ENCODE data around the gene CASP7. TPM values are rescaled to one million over a fixed set of nuclear protein-coding genes. Genes with fewer than 3 reads are reported as not detected.

The CASP7 gene
- total RNA-seq, 1 experiment from 2014 or later: 4.7 TPM

DNA sequence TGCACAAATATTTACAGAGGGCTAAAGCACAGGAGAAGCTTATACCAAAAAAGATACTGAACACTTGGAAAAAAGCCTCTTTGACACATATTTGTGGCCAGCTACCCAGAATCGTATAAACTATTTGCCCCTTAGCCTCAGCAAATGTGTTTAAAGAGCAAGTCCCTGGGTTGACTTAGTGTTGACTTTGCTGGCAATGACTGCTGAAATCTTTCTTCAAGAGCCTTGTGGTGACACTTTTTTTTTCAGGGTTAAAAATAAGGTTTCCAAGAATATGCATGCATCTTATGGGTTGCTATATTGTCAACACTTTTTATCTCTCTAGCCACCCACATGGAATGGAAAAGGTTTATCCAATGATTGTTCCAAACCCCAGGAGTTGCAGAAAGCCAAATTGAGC lies 56.9 kb downstream of the CASP7 start:
- no peak overlapping the region for H3K23ac ChIP-seq (ENCODE audit: insufficient read length, low read depth, low read length)
- H2BK12ac ChIP-seq (ENCODE audit: insufficient read length, low read depth, low read length): no peak overlapping the region
- no peak overlapping the region for H3K27ac Mint-ChIP-seq
- no peak overlapping the region for H4K8ac ChIP-seq (replicated peaks; ENCODE audit: insufficient read length, low read depth, low read length)
- H4K91ac ChIP-seq (ENCODE audit: insufficient read length, low read depth, low read length): no peak overlapping the region
- H3K18ac ChIP-seq (ENCODE audit: insufficient read length, low read depth, low read length): no peak overlapping the region
- no peaks in the 10 kb centered on the region for H3K9me3 ChIP-seq (ENCODE audit: control insufficient read depth, low read depth, low read length)
- no peak overlapping the region for H3K27ac ChIP-seq (ENCODE audit: insufficient read length, low read depth, low read length)
- no peak overlapping the region for H2BK120ac ChIP-seq (ENCODE audit: low read depth, low read length, poor library complexity, severe bottlenecking)
- peaks cover 2% of the 10 kb centered on the region for H3K27me3 Mint-ChIP-seq (ENCODE audit: low read depth)
- TF ChIP-seq, protein P1, sequence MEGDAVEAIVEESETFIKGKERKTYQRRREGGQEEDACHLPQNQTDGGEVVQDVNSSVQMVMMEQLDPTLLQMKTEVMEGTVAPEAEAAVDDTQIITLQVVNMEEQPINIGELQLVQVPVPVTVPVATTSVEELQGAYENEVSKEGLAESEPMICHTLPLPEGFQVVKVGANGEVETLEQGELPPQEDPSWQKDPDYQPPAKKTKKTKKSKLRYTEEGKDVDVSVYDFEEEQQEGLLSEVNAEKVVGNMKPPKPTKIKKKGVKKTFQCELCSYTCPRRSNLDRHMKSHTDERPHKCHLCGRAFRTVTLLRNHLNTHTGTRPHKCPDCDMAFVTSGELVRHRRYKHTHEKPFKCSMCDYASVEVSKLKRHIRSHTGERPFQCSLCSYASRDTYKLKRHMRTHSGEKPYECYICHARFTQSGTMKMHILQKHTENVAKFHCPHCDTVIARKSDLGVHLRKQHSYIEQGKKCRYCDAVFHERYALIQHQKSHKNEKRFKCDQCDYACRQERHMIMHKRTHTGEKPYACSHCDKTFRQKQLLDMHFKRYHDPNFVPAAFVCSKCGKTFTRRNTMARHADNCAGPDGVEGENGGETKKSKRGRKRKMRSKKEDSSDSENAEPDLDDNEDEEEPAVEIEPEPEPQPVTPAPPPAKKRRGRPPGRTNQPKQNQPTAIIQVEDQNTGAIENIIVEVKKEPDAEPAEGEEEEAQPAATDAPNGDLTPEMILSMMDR (conservative IDR thresholded peaks at IDR 0.05): no peak
- H2BK5ac ChIP-seq (ENCODE audit: insufficient read length, low read length): no peak overlapping the region
- no peak overlapping the region for H3K4me3 Mint-ChIP-seq
- H3K4me1 Mint-ChIP-seq: peaks cover 11 to 12% of the 10 kb centered on the region in 2 experiments
- H4K20me1 ChIP-seq (ENCODE audit: control insufficient read depth, insufficient read depth, insufficient read length): no peaks in the 10 kb centered on the region
- H3K56ac ChIP-seq (ENCODE audit: insufficient read length, low read depth, low read length): no peak overlapping the region
- no peak overlapping the region for H3K9ac ChIP-seq (ENCODE audit: extremely low read depth, insufficient read length, low read length)
- no peak overlapping the region for H3K4me2 ChIP-seq (ENCODE audit: insufficient read depth, insufficient read length, low read length)
- H3K14ac ChIP-seq (ENCODE audit: insufficient read depth, low read length): no peak overlapping the region
- H3K79me2 ChIP-seq (ENCODE audit: insufficient read depth, low read length): no peaks in the 10 kb centered on the region
- no peak for DNase-seq
- H3T11ph ChIP-seq (ENCODE audit: low read length): no peak overlapping the region
- H3K27me3 ChIP-seq (ENCODE audit: insufficient read depth, low read length): no peaks in the 10 kb centered on the region
- no peaks in the 10 kb centered on the region for H3K79me1 ChIP-seq (ENCODE audit: insufficient read depth, low read depth, low read length, poor library complexity, severe bottlenecking)
- no peak overlapping the region for H3K4ac ChIP-seq (ENCODE audit: low read depth, low read length)
- H2AK5ac ChIP-seq (ENCODE audit: insufficient read length, low read length): no peak overlapping the region
- peaks cover 4% of the 10 kb centered on the region; the same call in 1 of the 2 replicates for H3K4me1 ChIP-seq (ENCODE audit: insufficient read depth, low read length)
- WGBS (ENCODE audit: extremely low coverage, insufficient read length, low lambda C conversion rate): no CpG with 5 or more reads among the region's 1 CpG
- H2BK20ac ChIP-seq (ENCODE audit: low read depth, low read length, poor library complexity, severe bottlenecking): no peak overlapping the region
- H4K5ac ChIP-seq (ENCODE audit: insufficient read length, low read depth, low read length): no peak overlapping the region
- no peaks in the 10 kb centered on the region for H3K9me3 Mint-ChIP-seq
- no peak overlapping the region for H2AFZ ChIP-seq (ENCODE audit: low read length)
- no peak overlapping the region for H2BK15ac ChIP-seq (ENCODE audit: low read depth, low read length)
- H3K36me3 Mint-ChIP-seq (ENCODE audit: insufficient read depth in 1 of 3, low read depth in 3 of 3): no peaks in the 10 kb centered on the region; a peak in 1 of 7 replicates
- no peaks in the 10 kb centered on the region for H3K23me2 ChIP-seq (ENCODE audit: insufficient read length, low read depth, low read length, poor library complexity, severe bottlenecking)

Measured in H9 (cell line).